HEK293 (cell line): Measurements from ENCODE around the gene M1AP.

Experiments
- CTCF ChIA-PET: fragments of 350-600 bp; formaldehyde crosslinking; extraction: SDS; loops from one replicate; lab custom pipeline; 2021; ENCODE audit warnings: antibody characterized with exemption; lab: Yijun Ruan, JAX
- POLR2A ChIA-PET: fragments of 300-600 bp; formaldehyde crosslinking; extraction: SDS; loops from one replicate; lab custom pipeline; 2020; ENCODE audit warnings: antibody characterized with exemption, inconsistent platforms; lab: Yijun Ruan, JAX
- H3K27ac ChIP-seq: fragments of 200-500 bp; sonication (Bioruptor generic); 2 replicates; pipeline ENCODE4 v1.5.1; 2014; ENCODE audit warnings: low read depth, low read length, control low read depth, inconsistent platforms; ENCODE audit errors: extremely low read depth
- H3K36me3 ChIP-seq, 2 experiments: fragments of 200-500 bp in 1 of 2; sonication (Bioruptor generic) in 1 of 2; 1 replicate in 1 of 2; 2 replicates in 1 of 2; pipeline ENCODE4 v1.5.1; 2014 to 2017; ENCODE audit warnings: inconsistent platforms in 2 of 2, low read length in 2 of 2; ENCODE audit not compliant: control insufficient read depth in 2 of 2, insufficient read depth in 1 of 2
- H3K4me1 ChIP-seq: fragments of 200-500 bp; sonication (Bioruptor generic); 2 replicates; pipeline ENCODE4 v1.5.1; 2014; ENCODE audit warnings: mild to moderate bottlenecking, low read length, inconsistent platforms; ENCODE audit not compliant: control insufficient read depth, insufficient read depth
- H3K4me3 ChIP-seq: 2 replicates; pipeline ENCODE4 v1.5.1; 2011; ENCODE audit warnings: low read depth, mild to moderate bottlenecking, control low read depth, low read length, moderate library complexity
- H3K9me3 ChIP-seq: fragments of 200-500 bp; sonication (Bioruptor generic); 2 replicates; pipeline ENCODE4 v1.5.1; 2014; ENCODE audit warnings: low read depth, low read length, inconsistent platforms; ENCODE audit not compliant: control insufficient read depth, insufficient read depth
- CTCF ChIP-seq: fragments of 450-650 bp; formaldehyde crosslinking; IDR thresholded peaks from 2 replicates; pipeline ENCODE4 v1.5.1; 2016; ENCODE audit warnings: missing biosample characterization, missing genetic modification characterization
- GLI2 ChIP-seq: fragments of 450-650 bp; formaldehyde crosslinking; IDR thresholded peaks from 2 replicates; pipeline ENCODE4; 2017; ENCODE audit warnings: missing biosample characterization, missing genetic modification characterization, low read depth, borderline replicate concordance
- IKZF3 ChIP-seq: fragments of 450-650 bp; IDR thresholded peaks from 2 replicates; pipeline ENCODE4 v1.5.0; 2018; ENCODE audit warnings: missing biosample characterization, mild to moderate bottlenecking, missing genetic modification characterization, moderate library complexity
- PRDM2 ChIP-seq: fragments of 450-650 bp; formaldehyde crosslinking; IDR thresholded peaks from 2 replicates; pipeline ENCODE4 v1.5.1; 2016; ENCODE audit warnings: missing biosample characterization, missing genetic modification characterization, borderline replicate concordance
- ZBTB49 ChIP-seq: fragments of 450-650 bp; formaldehyde crosslinking; IDR thresholded peaks from 2 replicates; pipeline ENCODE4 v1.5.1; 2016; ENCODE audit warnings: missing biosample characterization, missing genetic modification characterization, low read depth
- ZBTB7A ChIP-seq: fragments of 450-650 bp; formaldehyde crosslinking; IDR thresholded peaks from 2 replicates; pipeline ENCODE4 v1.5.1; 2016; ENCODE audit warnings: low read depth, missing biosample characterization, missing genetic modification characterization
- ZNF148 ChIP-seq: fragments of 450-650 bp; formaldehyde crosslinking; IDR thresholded peaks from 2 replicates; pipeline ENCODE4 v1.5.0; 2017; ENCODE audit warnings: missing biosample characterization, missing genetic modification characterization, borderline replicate concordance
- ZNF175 ChIP-seq: fragments of 450-650 bp; formaldehyde crosslinking; IDR thresholded peaks from 2 replicates; pipeline ENCODE4 v1.5.1; 2016; ENCODE audit warnings: missing biosample characterization, missing genetic modification characterization
- ZNF184 ChIP-seq: fragments of 450-650 bp; IDR thresholded peaks from 2 replicates; pipeline ENCODE4 v1.5.1; 2018; ENCODE audit warnings: missing biosample characterization, mild to moderate bottlenecking, missing genetic modification characterization
- ZNF354C ChIP-seq: fragments of 450-650 bp; formaldehyde crosslinking; IDR thresholded peaks from 2 replicates; pipeline ENCODE4 v1.5.1; 2016; ENCODE audit warnings: missing biosample characterization, missing genetic modification characterization, low read depth, borderline replicate concordance
- ZNF521 ChIP-seq: fragments of 450-650 bp; formaldehyde crosslinking; IDR thresholded peaks from 2 replicates; pipeline ENCODE4 v1.5.1; 2017; ENCODE audit warnings: missing biosample characterization, mild to moderate bottlenecking, missing genetic modification characterization
- ZNF670 ChIP-seq: fragments of 450-650 bp; formaldehyde crosslinking; IDR thresholded peaks from 2 replicates; pipeline ENCODE4 v1.5.1; 2016; ENCODE audit warnings: missing biosample characterization, missing genetic modification characterization, low read depth
- ZNF830 ChIP-seq: fragments of 450-650 bp; IDR thresholded peaks from 2 replicates; pipeline ENCODE4 v1.5.0; 2018; ENCODE audit warnings: missing biosample characterization, missing genetic modification characterization, low read depth, mild to moderate bottlenecking, moderate library complexity
- ZSCAN16 ChIP-seq: fragments of 450-650 bp; formaldehyde crosslinking; IDR thresholded peaks from 2 replicates; pipeline ENCODE4 v1.5.1; 2016; ENCODE audit warnings: missing biosample characterization, missing genetic modification characterization
- ZSCAN18 ChIP-seq: fragments of 450-650 bp; formaldehyde crosslinking; IDR thresholded peaks from 2 replicates; pipeline ENCODE4 v1.5.1; 2016; ENCODE audit warnings: missing biosample characterization, missing genetic modification characterization

M1AP gene

GRCh38 chr2:74584088-74584645 lies 64.0 kb downstream of the M1AP start:
- no peaks in the 10 kb centered on the region for H3K4me1 ChIP-seq
- H3K4me3 ChIP-seq, result no peak overlapping the region
- no peaks in the 10 kb centered on the region for H3K36me3 ChIP-seq
- no peak overlapping the region for H3K27ac ChIP-seq
- TF ChIP-seq ZBTB49 (tag by site-specific recombination) (no peak), CTCF (tag by site-specific recombination) (no peak), ZNF670 (no peak), ZNF354C (no peak)
- H3K9me3 ChIP-seq, result no peaks in the 10 kb centered on the region
- ChIA-PET POLR2A (no interaction called here), CTCF (interaction anchor here (0.7 to 2.6 kb wide), 4 partner anchors 10 to 111 kb away, joined by 3 to 10 read pairs (median 4); no protein-coding TSS in a partner anchor)

- TF ChIP-seq IKZF3 (tag by site-specific recombination) (no peak), ZSCAN18 (tag by site-specific recombination) (no peak), ZNF521 (no peak), ZNF148 (no peak), GLI2 (no peak), ZNF175 (tag by site-specific recombination) (no peak)
- ChIA-PET CTCF (interaction anchor here (0.7 to 2.6 kb wide), 4 partner anchors 9 to 101 kb away, joined by 3 to 10 read pairs (median 3); partner anchors contain the start of genes CCDC142 and TTC31), POLR2A (no interaction called here)
- Histone ChIP-seq H3K36me3 (no peaks in the 10 kb centered on the region), H3K9me3 (no peaks in the 10 kb centered on the region), H3K27ac (no peak overlapping the region), H3K4me3 (no peak overlapping the region), H3K4me1 (no peaks in the 10 kb centered on the region)
Observed at GRCh38 chr2:74583504-74583903, 64.6 kb downstream of the M1AP start.

- no peak overlapping the region for H3K4me3 ChIP-seq
- no peaks in the 10 kb centered on the region for H3K9me3 ChIP-seq
- CTCF ChIA-PET, result interaction anchor here (0.5 to 1.3 kb wide), 3 partner anchors 16 to 247 kb away, joined by 3 to 4 read pairs (median 3); no protein-coding TSS in a partner anchor
- POLR2A ChIA-PET, result no interaction called here
- no peaks in the 10 kb centered on the region for H3K4me1 ChIP-seq
- no peak overlapping the region for H3K27ac ChIP-seq
- H3K36me3 ChIP-seq, result no peaks in the 10 kb centered on the region
- TF ChIP-seq ZNF184 (tag by site-specific recombination) (no peak), PRDM2 (tag by site-specific recombination) (no peak), ZSCAN16 (tag by site-specific recombination) (no peak), ZBTB7A (tag by site-specific recombination) (no peak), ZNF830 (tag by site-specific recombination) (no peak)
Observed at GRCh38 chr2:74582184-74582583, 65.9 kb downstream of the M1AP start.
